Hepatocyte (in vitro differentiated cells): ENCODE data around the gene TEC.

Experiments used
- EZH2 ChIP-seq: fragments of 200-600 bp; sonication (generic); IDR thresholded peaks from 2 replicates; pipeline ENCODE4 v1.6.1; 2016; ENCODE audit warnings: antibody characterized with exemption, mild to moderate bottlenecking, borderline replicate concordance
- EZH2phosphoT487 ChIP-seq: fragments of 200-600 bp; sonication (generic); IDR thresholded peaks from one replicate; pipeline ENCODE4 v1.6.1; 2018; ENCODE audit warnings: antibody characterized with exemption, mild to moderate bottlenecking, low read depth, moderate library complexity; ENCODE audit not compliant: unreplicated experiment, severe bottlenecking
- TF ChIP-seq, protein P1 (sequence below): fragments of 200-600 bp; sonication (generic); IDR thresholded peaks from 2 replicates; pipeline ENCODE4 v1.5.1; 2016; ENCODE audit warnings: antibody characterized with exemption, mild to moderate bottlenecking; ENCODE audit not compliant: poor library complexity

- TF ChIP-seq, protein P1, sequence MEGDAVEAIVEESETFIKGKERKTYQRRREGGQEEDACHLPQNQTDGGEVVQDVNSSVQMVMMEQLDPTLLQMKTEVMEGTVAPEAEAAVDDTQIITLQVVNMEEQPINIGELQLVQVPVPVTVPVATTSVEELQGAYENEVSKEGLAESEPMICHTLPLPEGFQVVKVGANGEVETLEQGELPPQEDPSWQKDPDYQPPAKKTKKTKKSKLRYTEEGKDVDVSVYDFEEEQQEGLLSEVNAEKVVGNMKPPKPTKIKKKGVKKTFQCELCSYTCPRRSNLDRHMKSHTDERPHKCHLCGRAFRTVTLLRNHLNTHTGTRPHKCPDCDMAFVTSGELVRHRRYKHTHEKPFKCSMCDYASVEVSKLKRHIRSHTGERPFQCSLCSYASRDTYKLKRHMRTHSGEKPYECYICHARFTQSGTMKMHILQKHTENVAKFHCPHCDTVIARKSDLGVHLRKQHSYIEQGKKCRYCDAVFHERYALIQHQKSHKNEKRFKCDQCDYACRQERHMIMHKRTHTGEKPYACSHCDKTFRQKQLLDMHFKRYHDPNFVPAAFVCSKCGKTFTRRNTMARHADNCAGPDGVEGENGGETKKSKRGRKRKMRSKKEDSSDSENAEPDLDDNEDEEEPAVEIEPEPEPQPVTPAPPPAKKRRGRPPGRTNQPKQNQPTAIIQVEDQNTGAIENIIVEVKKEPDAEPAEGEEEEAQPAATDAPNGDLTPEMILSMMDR, result no peak
- TF ChIP-seq EZH2 (no peak), EZH2phosphoT487 (no peak)
These were observed 1.4 kb upstream of the TEC start for GRCh38 chr4:48270951-48271473.
